HG03196 (cell line): Measurements from ENCODE around the gene FAM174C.
"Not testable (repeated sequence)": the region's sequence is repeated elsewhere in the genome, so short reads cannot be mapped to it uniquely, and the experiment has no call there.

Experiments
- ATAC-seq: cut with Tn5 transposase; IDR thresholded peaks from one replicate; pipeline ENCODE4 v1.9.1; 2021; ENCODE audit not compliant: unreplicated experiment

The FAM174C gene

DNA sequence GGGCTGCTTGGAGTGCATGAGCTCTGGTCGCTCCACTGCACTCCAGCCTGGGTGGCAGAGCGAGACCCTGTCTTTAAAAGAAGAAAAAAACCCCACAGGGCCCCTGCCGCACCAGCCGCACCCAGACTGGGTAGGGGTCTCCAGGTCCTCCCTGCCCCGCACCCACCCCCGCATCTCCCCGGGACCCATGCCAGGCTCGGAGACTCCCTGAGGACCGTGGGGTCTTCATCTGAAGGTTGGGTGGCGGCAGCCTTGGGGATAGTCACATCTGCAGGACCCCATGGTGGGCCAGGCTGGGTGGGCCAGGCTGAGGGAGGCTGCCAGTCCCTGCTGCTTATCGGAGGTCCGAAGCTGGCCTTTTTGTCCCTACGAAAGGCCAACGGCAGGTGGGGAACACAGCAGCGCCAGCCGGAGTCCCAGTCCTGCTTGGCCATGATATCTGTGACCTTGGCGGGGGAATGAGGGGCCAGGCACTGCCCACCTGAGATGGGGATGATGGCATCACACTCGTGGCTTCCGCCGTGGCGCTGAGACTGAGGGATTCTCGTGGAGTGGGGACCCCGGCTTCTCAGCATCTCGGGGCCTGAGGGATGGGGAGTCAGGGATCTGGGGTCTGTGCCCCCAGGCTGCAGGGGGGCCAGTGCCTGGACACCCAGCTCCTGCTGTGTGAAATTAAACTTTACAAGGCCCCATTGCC is 21.4 kb downstream of the FAM174C start:
- no peak for ATAC-seq

DNA sequence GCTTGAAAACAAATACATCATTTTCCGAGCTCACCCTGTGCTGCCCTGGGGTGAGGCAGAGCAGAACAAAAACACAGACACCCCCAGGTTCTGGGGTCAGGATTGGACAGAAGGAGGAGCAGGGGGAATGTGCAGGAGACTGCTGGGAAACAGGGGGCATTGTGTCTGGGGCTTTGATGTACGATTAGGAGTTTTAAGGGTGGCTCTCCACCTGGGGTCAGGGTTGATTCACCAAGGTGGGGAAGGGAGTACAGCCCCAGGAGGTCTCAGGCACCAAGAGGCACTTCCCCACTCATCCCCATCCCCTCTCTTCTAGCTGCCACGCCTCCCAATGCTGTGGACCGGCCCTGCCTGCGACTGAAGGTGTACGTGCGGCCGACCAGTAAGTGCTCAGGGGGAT is 22.9 kb downstream of the FAM174C start:
- ATAC-seq: no peak

DNA sequence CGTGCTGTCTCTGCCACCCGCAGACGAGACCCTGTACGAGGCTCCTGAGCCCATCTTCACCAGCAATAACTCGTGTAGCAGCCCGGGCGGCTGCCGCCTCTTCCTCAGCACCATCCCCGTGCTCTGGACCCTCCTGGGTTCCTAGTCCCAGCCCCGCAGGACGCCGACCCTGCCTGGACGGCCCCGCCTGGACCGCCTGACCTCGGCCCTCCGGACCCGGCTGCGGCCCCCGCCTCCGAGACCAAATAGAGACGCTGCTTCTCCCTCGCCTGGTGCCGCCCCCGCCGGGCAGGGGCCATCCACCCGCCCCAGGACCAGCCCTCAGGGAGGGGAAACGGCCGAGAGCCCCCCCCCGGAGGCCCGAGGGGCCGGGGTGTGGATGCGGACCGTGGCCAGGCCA is 24.5 kb downstream of the FAM174C start:
- ATAC-seq: no peak

DNA sequence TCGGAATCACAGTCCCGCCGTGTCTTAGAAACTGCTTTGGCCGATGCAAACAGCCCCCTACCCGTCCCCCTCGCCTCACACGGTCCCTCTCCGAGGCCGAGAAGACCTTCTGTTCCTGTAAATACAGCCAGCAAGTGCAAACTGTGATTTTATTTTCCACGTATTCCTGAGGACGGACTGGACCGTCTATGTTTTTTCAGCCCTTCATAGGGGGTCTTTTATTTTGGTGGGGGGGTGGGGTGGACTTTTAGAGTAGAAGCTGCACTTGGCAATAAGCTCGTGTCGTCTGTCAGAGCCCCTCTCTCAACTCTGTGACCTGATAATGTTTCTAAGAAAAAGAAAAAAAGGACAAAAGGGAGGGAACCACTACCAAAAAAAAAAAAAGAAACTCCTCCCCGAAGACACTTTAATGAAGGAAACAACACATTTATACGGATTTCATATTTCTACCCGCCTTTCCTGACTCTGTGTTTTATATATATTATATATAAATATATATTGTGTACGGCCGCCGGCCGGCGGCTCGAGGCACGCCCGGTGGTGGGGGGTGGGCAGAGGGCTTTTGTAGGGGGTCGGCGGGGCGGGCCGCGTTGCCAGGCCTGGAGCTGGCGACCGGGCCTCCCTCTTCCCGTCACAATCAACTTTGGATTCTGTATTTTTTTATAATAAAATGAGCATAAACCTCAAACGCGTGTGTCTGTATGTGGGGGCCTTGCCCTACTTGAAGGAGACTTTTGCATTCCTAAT is 25.6 kb downstream of the FAM174C start:
- ATAC-seq: no peak

DNA sequence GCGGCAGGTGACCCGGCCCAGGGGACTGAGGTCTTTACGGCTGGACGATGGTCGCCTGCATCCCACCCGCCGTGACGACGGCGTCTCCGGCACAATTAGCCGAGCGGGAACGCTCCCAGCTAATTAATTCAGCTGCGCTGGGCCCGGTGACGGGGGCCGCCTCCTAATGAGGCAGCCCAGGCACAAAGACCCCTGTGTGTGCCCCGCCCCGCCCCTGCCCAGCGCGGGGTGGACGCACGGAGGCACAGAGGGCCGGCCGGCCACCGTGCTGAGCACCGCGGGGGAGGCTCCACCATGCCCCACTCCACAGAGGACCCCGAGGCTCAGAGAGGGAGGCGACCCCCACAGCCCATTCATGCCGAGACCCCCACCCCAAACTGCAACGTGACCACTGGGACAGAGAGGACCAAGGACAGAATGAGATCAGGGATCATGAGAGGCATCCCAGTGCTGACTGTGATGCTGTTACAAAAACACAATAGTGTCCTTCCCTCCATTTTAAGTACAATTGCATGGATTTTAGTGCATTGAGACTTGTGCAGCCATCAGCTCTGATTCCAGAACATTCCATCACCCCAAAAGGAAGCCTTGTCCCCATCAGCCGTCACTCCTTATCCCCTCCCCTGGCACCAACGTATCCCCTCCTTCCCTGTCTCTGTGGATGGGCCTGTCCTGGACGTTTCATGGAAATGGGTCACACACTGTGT is 27.4 kb downstream of the FAM174C start:
- ATAC-seq: no peak

DNA sequence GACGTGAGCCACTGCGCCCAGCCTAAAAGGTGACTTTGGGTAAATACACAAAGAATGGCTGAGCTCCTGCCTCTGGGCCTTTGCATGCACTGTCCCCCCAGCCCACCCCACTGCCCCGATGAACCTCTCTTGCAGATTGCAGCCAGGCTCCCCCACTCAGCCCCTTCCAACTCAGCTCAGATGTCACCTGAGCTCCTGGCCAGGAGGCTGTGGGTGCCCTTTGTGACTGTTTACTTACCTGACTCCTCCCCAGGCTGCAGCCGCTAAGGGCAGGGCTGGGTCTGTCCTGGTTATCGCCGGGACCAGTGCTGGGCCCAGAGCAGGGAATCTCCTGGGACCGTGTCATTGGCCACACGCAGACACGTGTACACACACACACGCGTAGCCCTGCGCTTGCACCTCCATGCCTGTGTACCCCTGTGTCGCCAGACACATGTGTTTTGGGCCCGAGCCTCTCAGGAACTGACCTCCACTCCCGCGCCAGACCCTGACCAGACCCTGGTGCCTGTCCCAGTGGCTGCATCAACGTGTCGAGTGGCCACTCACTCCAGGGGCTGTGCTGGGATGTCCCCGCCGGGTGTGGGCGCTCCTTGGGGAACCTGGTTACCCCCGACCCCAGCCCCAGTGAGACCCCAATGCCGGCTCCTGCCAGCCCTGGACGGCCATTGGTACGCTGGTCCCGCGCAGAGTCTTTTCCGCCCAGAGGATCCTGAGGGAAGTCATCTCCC is 29.0 kb downstream of the FAM174C start:
- ATAC-seq: no peak

DNA sequence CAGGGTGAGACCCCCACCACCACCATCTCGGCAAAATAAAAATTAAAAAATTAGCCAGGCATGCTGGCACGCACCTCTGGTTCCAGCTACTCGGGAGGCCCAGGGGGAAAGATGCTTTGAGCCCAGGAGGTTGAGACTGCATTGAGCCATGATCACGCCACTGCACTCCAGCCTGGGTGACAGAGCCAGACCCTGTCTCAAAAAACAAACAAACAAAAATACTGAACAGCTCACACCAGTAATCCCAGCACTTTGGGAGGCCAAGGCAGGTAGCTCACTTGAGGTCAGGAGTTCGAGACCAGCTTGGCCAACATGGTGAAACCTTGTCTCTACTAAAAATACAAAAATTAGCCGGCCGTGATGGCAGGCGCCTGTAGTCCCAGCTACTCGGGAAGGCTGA is 30.0 kb downstream of the FAM174C start:
- not testable (repeated sequence) for ATAC-seq

DNA sequence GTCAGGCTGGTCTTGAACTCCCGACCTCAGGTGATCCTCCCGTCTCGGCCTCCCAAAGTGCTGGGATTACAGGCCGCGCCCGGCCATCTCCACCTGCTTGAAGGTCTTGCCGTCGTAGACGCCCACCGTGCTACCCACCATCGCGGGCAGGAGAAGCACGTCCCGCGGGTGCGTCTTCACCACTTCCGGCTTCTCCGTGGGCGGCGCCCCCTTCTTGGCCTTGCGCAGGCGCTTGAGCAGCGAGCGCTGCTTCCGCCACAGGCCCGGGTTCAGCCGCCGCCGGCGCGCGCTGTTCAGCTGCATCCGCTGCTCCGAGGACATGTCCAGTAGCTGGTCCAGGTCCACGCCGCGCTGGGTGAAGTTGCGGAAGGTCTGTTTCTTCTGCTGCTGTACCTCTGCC is 32.0 kb downstream of the FAM174C start:
- no peak for ATAC-seq

DNA sequence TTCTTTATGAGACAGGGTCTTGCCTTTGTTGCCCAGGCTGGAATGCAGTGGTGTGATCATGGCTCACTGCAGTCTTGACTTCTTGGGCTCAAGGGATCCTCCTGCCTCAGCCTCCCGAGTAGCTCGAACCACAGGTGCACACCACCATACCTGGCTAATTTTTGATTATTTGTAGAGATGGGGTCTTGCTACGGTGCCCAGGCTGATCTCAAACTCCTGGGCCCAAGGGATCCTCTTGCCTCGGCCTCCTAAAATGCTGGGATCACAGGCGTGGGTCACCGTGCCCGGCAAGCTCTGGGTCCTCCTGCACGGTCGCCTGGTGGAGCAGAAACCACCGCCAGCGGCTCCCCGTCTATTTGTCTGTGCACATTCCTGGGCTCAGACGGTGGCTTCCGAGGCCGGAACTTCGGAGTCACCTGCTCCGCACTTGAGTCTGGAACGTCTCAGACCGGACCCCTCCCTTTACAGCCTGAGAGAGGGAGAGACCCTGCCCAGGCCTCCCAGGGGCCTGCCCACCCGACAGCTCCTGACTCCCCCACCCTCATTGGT is 32.5 kb downstream of the FAM174C start:
- ATAC-seq: no peak

DNA sequence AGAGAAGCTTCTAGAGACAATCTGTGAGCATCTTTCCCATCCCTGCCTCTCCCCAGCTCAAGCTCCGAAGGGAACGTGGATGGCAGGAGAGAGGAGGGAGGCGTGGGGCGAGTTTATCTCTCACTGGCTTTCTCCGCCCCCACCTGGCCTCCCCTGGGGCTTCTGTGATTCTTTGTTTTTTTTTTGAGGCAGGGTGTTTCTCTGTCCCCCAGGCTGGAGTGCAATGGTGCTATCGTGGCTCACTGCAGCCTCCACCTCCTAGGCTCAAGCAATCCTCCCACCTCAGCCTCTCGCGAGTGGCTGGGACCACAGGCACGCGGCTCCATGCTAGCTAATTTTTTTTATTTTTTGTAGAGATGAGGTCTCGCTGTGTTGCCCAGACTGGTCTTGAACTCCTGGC is 33.4 kb downstream of the FAM174C start:
- ATAC-seq: no peak

DNA sequence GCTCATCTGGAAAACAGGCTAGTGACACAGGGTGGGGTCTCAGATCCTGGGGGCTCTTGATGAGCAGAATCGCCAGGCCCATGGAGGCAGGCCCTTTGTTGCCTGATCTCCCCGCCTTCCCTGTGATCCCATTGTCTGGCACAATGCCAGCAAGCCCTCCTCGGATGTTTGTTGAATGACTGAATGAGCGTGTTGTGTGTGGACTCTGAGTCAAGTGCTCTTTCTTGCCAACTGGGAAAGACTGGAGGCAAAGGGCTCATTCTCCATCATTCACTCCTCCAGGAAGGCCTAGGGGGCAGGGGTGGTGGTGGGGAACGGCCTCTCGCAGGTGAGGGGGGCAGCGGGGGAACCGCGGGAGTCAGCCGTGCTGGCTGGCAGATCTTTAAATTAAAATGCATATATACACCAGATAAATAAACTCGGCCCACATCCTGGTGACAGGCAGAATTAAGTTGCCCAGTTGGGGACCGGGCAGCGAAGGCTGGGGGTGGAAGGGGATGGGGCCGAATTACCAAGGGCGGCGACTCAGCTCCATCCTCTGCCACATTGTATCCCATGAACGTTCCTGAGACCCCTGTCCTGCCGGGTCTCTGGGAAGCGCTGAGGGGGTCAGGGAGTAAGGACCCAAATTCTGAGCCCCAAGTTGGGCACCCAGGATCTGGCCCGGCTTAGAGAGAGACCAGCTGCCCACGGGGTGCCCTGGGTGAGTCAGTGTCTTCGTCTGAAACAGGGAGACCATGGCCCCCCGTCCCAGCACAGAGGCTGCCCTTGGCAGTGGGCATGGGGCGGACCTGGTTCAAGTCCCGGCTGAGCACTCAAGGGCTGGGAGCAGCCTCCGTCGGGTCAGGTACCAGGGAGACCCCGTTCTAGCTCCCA is 34.9 kb downstream of the FAM174C start:
- ATAC-seq: no peak

DNA sequence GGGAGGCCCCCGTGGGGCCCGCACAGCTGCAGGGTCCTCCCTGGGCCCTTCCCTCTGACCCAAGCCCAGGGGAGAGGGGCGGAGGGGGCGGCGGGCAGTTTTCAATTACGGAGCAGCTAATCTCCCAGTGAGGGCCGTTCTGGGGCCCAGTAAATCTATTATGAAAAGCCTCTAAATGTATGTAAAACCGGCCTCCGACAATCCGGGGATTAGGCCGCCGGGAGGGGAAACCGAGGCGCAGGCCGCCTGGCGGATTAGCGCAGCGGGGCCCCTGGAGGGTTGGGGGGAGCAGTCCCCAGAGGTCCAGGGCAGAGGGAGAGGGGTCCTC is 35.5 kb downstream of the FAM174C start:
- no peak for ATAC-seq

DNA sequence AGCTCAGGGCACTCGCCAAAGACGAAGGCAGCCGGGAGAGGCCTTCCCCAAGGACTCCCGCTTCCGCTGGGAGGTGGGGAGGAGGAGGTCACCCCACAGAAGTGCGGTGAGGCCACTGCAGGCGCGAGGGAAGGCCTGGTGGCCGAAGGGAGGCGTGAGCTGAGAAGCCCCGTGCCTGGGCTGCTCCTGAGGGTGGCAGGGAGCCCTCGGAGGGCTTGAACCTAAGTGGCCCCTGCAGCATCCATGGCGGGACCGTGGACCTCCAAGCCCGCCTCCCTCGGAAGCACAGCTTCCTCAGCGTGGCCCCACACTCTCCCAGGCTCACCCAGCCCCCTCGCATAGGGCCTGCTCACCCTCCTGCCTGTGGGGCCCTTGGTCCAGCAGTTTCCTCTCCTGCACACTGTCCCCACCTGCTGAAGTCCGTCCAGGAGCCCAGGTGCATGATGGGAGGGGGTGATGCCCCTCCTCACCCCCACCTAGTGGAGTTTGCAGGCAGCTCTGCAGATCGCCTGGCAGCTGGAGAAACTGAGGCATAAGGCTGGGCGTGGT is 36.3 kb downstream of the FAM174C start:
- no peak for ATAC-seq

DNA sequence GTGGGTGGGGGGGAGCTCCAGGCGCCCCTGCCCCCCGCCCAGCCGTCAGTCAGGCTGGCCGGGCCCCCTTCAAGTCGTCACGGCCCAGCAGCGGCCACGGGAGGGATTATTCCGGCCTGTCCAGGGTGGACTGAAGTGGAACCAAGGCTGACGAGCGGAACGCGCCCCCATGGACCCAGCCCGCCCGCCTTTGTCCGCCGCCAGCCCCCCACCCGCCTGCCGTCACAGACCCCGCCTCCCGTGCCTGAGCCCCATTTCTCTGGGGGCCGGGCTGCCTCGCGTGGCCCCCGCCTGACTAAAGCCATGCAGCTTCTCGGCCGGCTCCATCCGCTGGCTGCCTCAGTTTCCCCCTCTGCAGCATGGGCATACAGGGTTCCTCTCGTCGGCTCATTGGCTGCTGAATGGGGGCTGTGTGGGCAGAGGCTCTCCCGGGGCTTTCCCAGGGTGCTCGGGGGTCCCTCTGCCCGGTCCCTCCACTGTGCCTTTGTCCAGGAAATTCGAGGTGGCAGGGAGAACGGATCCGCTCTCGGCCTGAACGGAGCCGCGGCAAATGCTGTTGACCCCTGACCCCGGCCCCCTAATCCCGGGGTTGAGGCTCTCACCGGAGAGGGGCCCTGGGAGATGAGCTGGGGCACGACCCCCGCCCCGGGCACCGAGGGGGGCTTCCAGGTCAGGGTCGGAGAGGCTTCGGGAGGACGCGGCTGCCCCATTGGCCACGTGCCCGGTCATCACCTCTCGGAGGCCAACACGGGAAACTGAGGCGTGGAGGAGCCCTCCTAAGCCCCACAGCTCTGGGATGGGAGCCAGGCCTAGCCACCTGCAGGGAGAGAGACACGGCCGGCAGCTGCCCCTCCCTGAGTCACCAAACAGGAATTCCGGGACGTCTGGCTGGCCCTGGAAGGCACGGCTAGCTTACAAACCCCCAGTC is 37.7 kb downstream of the FAM174C start:
- no peak for ATAC-seq

DNA sequence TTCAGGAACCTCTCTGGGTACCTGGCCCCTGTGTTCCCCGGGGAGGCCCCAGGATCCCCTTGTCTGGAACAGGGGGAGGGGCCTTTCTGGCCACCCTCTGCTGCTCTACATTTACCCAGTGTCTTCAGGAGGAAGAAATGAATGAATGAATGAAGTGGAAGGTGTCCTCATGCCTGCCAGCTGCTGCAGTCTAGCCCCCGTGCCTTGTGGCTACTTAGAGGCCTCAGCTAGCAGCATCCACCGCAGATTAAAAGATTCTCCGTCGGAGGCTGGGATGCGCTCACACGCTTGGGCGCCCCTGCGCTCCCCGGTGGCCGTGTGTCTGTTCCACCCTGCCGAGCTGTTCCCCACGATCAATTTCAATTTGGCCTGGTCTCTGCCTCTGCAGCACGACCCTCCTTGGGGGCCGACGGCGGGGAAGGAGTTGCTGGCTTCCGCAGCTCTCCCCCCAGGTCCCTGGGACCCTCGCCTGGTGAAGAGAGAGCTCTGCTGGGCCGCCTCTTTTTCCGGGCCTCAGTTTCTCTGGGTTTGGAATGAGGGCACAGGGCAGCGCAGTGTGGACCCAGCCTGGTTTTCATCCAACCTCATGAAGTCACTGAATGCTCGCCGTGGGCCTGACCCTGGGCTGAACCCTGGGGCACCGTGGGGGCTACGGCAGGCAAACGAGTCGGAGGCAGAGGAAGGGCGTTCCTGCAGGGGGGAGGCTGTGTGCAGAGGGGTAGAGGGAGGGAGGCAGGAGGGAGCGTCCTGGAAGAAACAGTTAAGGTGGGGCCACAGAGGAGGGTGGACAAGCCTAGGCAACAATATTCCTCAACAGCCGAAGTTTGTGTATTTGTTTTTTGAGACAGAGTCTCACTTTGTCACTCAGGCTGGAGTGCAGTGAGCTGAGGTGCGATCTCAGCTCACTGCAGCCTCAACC is 38.6 kb downstream of the FAM174C start:
- ATAC-seq: no peak

DNA sequence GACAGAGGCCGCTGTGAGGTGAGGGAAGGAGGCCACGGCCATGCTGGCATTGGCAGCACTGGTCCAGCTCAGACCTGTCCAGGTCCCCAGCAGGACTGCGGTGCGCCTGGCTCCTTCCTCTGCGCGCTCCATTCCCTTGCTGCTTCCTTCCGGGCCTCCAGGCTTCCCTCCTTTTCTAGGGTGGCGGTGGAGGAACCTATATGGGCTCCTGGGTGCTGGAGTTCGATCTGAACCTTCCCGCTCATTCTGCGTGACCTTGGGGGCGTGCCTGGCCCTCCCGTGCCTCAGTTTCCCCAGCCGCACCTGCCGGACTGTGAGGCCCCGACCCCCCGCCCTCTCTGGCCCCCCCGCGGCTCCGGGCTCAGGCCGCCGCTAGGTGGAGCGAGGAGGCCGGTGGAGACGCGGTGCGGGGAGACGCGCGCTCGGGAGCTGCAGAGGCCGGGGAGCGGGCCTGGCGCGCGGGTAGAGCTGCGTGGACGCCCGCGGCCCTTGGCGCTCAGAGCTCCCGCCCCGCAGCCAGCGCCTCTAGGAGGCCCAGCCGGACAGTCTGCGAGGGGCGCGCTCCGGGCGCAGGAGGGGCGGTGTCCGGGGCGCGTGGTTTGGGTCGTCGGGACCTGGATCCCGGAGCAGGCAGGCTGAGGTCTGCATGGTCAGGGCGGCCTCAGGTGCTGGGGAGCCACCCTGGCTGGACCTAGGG is 40.3 kb downstream of the FAM174C start:
- no peak for ATAC-seq

DNA sequence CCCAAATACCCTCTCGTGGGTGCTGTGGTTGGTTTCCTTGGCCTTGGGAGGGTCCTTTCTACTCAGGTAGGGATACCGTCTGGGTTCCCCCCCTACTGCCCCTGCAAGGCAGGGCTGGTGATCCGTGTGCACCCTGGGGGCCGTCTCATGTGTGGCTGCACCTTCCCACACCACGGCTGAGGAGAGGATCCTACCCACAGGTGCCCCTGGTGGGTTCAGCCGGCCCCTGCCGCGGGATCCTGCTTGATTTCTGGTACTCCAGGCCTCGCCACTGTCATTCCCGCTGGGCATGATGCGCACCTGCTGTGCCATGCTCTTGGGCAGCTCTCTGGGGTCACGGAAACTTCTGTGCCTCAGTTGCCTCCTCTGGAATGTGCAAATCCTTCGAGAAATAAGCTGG is 41.1 kb downstream of the FAM174C start:
- ATAC-seq: no peak
